HPDE6-E6E7 (cell line): ENCODE data around the gene MRPL10.

Source experiments
- DNase-seq: peaks from one replicate; pipeline ENCODE4 v3.0.0; 2011; ENCODE audit warnings: missing footprints; ENCODE audit errors: extremely low spot score

The MRPL10 gene

GRCh38 chr17:47840001-47840741, 8.8 kb upstream of the MRPL10 start:
- DNase-seq: no peak

- DNase-seq: no peak
Measured at GRCh38 chr17:47839071-47839470, 7.7 kb upstream of the MRPL10 start.

GRCh38 chr17:47838636-47839035, 7.3 kb upstream of the MRPL10 start:
- no peak for DNase-seq

- no peak for DNase-seq
Measured at GRCh38 chr17:47837401-47838039, 6.2 kb upstream of the MRPL10 start.

GRCh38 chr17:47836601-47837000, 5.3 kb upstream of the MRPL10 start:
- DNase-seq: no peak

- no peak for DNase-seq
Measured at GRCh38 chr17:47834756-47835155, 3.4 kb upstream of the MRPL10 start.

- DNase-seq: no peak
Measured at GRCh38 chr17:47831934-47832327, 590 bp upstream of the MRPL10 start.

GRCh38 chr17:47830396-47831002, 842 bp downstream of the MRPL10 start:
- no peak for DNase-seq

- no peak for DNase-seq
Measured at GRCh38 chr17:47829870-47830269, 1.5 kb downstream of the MRPL10 start.

- no peak for DNase-seq
Measured at GRCh38 chr17:47823519-47823918, 7.8 kb downstream of the MRPL10 start.

- no peak for DNase-seq
Measured at GRCh38 chr17:47822785-47823184, 8.6 kb downstream of the MRPL10 start.

- peak; percentile 84 for DNase-seq
Measured at GRCh38 chr17:47821424-47822391, 9.6 kb downstream of the MRPL10 start, which contains the start of gene OSBPL7. Gene OSBPL7 (minus strand): TSS chr17:47821794. CDS start chr17:47820278, 1,516 bp downstream.

- no peak for DNase-seq
Measured at GRCh38 chr17:47821031-47821423, 10.3 kb downstream of the MRPL10 start.

- no peak for DNase-seq
Measured at GRCh38 chr17:47820033-47820789, 11.1 kb downstream of the MRPL10 start.

- no peak for DNase-seq
Measured at GRCh38 chr17:47819475-47819874, 11.9 kb downstream of the MRPL10 start.

GRCh38 chr17:47818002-47818695, 13.2 kb downstream of the MRPL10 start:
- DNase-seq: no peak

GRCh38 chr17:47816947-47817346, 14.4 kb downstream of the MRPL10 start:
- no peak for DNase-seq

GRCh38 chr17:47816111-47816735, 15.1 kb downstream of the MRPL10 start:
- no peak for DNase-seq

GRCh38 chr17:47815106-47815918, 16.0 kb downstream of the MRPL10 start:
- no peak for DNase-seq
